Stimulated activated CD4-positive, alpha-beta T cell treated with anti-CD3 and anti-CD28 coated beads, TNF-alpha, amount 100 ng/mL, for 1 hour (primary cell): ENCODE data around the gene OR2T6.
"Not testable (repeated sequence)": the region's sequence is repeated elsewhere in the genome, so short reads cannot be mapped to it uniquely, and the experiment has no call there.

Experiments used
- DNase-seq, 3 donors: peaks; one replicate each; pipeline ENCODE4 v3.0.0-alpha.2; 2020; ENCODE audit warnings: low read depth in 3 of 3, low spot score in 1 of 3

The OR2T6 gene

DNA sequence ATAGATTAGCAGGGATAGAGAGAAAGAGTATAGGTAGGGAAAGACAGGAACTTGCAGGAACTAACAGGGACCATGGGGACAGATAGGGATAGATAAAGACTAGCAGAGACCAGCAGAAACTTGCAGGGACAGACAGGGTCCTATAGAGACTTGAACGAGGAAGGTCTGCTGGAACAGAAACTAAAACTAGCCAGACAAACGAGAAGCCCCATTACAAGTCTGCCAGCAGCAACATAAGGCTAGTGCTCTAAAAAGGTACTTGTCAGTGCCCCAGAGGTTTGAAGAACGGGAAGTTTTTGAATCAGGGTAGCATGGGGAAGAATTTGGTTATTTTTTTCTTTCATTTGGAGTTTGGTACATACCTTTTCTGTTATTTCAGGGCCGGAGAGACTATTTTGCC, 56.7 kb downstream of the OR2T6 start:
- DNase-seq: not testable (repeated sequence)

DNA sequence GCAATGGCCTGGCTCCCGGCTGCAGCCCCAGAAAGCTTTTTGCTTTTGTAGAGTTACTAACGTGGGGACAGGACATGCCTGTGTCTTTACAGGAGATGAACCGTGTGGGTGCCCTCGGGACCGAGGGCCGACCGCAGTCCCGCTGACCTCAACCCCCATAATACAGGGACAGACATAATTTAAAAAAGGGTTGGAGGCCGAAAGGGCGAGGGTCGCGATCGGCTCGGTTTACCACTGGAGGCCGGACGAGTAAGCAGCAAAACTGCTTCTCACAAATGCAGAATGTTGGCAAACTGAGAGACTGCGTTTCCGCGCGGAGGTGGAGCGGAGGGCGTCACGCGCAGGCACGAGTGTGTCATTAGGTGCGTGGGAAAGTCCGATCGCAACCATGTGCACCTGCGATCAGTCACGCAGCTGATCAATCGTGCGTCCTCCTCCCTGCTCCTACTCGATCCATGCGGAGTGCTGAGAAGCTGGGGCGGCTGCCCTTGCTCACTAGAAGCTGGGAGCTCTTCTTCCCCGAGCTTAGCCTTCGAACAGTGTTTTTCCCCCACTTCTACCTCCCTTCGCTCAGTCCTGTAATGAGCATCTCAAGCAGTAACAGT, 58.4 kb downstream of the OR2T6 start:
- DNase-seq: not testable (repeated sequence)

DNA sequence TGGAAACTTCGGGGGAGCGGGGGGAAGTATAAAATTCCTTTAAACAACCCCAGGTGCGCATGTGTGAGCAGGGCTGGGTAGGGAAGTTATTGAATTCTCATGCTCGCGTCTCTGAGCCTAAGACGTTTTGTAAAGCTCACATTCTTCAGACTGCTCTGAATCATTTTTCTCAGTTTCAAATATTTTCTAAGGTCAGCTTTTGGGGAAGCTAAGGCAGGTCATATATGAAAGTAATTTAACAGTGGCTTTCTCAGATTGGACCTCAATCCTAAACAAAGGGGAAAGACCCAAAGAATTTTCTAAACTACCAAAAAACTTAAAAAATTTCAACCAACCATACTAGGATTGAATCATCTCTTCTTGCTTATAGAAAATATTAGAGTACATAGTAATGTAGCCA, 59.4 kb downstream of the OR2T6 start:
- DNase-seq: not testable (repeated sequence)

DNA sequence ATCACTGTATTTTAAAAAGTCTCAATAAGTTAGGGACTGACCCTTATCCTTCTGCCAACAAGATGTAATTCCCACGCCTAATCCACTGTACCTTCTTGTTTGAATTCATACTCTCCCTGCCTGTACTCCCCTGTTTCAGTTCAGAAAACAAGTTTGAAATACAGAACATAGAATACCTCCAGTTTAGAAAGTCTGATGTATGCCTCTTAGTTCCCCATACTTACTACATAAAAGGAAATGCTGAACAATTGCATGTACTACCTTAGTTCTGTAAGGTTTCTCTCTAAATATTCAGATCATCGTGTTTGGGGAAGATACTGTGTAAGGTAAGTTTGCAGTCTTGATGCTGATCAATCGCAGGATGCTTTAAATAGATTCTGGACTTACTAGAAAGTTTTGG, 60.8 kb downstream of the OR2T6 start:
- not testable (repeated sequence) for DNase-seq

DNA sequence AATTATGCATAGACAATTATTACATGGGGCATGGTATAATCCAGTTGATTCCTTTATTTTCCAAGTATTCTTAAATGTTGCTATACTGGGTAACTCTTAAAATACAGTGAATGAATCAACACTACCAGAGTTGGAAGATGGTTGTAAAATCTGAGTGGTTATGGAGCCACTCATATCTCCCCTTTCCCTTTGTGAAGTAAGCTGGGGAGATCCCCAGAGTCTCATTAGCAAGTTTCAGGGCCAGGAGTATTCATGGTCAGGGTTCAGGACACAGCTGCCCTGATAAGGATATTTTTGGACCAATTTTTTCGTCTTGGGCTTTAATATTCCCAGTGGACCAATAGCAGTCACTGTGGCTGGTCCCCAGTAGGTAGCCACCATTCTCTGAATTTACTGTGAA, 63.1 kb downstream of the OR2T6 start:
- DNase-seq: not testable (repeated sequence)

DNA sequence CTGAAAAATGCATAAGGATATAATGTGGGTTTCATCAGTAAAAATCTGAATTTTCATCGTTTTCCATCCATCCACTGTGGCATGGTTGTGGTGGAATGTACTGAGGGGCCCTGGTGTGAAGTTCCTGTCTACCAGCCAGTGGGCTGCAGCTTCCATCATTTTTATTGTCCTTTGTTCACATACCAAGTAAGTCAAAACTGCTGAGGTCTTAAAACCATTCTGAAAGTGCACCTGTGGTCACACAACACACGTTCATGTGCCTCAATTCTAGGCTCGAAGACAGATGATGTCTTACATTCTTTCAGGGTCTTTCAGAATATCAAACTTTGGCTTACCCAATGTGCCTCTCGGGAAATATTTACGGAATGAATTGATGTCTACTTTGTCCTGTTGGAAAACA, 63.7 kb downstream of the OR2T6 start:
- DNase-seq: not testable (repeated sequence)
